Tibial nerve (tissue), 4 donors: ENCODE measurements around the gene PHACTR1. TPM values are rescaled to one million over a fixed set of nuclear protein-coding genes. Genes with fewer than 3 reads are reported as not detected.

Source experiments
- DNase-seq, 2 donors: peaks; one replicate each; pipeline ENCODE4 v3.0.0-alpha.2; 2019; ENCODE audit warnings: low spot score in 2 of 2
- H3K27ac ChIP-seq, 4 donors: fragments of 200-600 bp; sonication (generic) in 3 of 4; one replicate each; pipeline ENCODE4 v1.5.1; 2017 to 2019; ENCODE audit warnings: mild to moderate bottlenecking in 1 of 4
- H3K27me3 ChIP-seq, 2 donors: fragments of 200-600 bp; sonication (generic) in 1 of 2; one replicate each; pipeline versions ENCODE4 v1.5.1 to v1.6.0; 2017 to 2019
- H3K36me3 ChIP-seq, 3 donors: fragments of 200-600 bp; sonication (generic); one replicate each; pipeline ENCODE4 v1.5.1; 2018 to 2019
- H3K4me1 ChIP-seq, 4 donors: fragments of 200-600 bp; sonication (generic) in 3 of 4; one replicate each; pipeline ENCODE4 v1.5.1; 2017 to 2019
- H3K4me3 ChIP-seq, 4 donors: fragments of 200-600 bp; sonication (generic) in 3 of 4; one replicate each; pipeline ENCODE4 v1.5.1; 2017 to 2019; ENCODE audit warnings: mild to moderate bottlenecking in 1 of 4, moderate library complexity in 1 of 4
- H3K9me3 ChIP-seq, 4 donors: fragments of 200-600 bp; sonication (generic) in 3 of 4; one replicate each; pipeline ENCODE4 v1.5.1; 2017 to 2019
- EP300 ChIP-seq, 2 donors: sonication (generic); formaldehyde crosslinking; IDR thresholded peaks; one replicate each; pipeline ENCODE4 v1.6.1; 2017; ENCODE audit warnings: antibody characterized with exemption in 2 of 2, mild to moderate bottlenecking in 1 of 2
- POLR2A ChIP-seq, 2 donors: fragments of 450-650 bp; IDR thresholded peaks; one replicate each; pipeline ENCODE4 v1.6.1; 2017; ENCODE audit warnings: antibody characterized with exemption in 2 of 2, mild to moderate bottlenecking in 2 of 2, moderate library complexity in 2 of 2
- WGBS, 2 donors: methylation state at CpG; one replicate each; pipeline ENCODE4 v1.1.5; 2018; 5-methylcytosine and 5-hydroxymethylcytosine counted together
- total RNA-seq, 4 donors: library from RNA; depleted of rRNA; stranded (reverse); fragments of >200 nt; gene quantifications; one replicate each; pipeline ENCODE4 v1.1.0, GENCODE V29; 2016
- TF ChIP-seq, protein P1 (sequence below), 5 experiments: fragments of 200-600 bp in 3 of 5; fragments of 450-650 bp in 2 of 5; sonication (generic) in 3 of 5; IDR thresholded peaks; one replicate each; pipeline ENCODE4 v1.5.1; 2016 to 2019; ENCODE audit warnings: antibody characterized with exemption in 5 of 5, mild to moderate bottlenecking in 3 of 5, moderate library complexity in 2 of 5

Gene PHACTR1
- total RNA-seq, 4 donors from 2014 or later: 1.5 to 2.7 (median 1.6) TPM

DNA sequence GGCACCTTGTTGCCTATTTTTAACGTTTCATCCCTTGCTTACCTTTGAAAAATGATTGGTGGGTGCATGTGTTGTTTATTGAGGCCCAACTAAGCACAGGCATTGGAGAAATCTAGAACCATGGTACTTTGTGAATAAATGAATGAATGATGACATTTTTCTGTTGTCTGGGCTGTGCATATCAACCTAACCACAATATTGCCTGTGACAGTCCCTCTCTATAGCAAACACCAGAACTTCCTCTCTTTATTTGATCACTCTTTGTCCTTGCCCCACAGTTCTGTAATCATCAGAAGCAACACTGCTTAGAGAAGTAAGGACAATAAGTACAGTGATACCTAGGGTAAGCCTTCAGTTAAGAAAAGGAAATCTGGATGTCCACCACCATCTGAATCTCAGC is 536.7 kb downstream of the PHACTR1 start:
- DNase-seq: no peak
- no peaks in the 10 kb centered on the region for H3K4me1 ChIP-seq
- no peaks in the 10 kb centered on the region for H3K27me3 ChIP-seq
- no peaks in the 10 kb centered on the region for H3K36me3 ChIP-seq
- 71 to 78% methylated on average over 1 of the region's 1 CpG for WGBS, 2 donors
- H3K4me3 ChIP-seq: no peak overlapping the region
- TF ChIP-seq, protein P1, sequence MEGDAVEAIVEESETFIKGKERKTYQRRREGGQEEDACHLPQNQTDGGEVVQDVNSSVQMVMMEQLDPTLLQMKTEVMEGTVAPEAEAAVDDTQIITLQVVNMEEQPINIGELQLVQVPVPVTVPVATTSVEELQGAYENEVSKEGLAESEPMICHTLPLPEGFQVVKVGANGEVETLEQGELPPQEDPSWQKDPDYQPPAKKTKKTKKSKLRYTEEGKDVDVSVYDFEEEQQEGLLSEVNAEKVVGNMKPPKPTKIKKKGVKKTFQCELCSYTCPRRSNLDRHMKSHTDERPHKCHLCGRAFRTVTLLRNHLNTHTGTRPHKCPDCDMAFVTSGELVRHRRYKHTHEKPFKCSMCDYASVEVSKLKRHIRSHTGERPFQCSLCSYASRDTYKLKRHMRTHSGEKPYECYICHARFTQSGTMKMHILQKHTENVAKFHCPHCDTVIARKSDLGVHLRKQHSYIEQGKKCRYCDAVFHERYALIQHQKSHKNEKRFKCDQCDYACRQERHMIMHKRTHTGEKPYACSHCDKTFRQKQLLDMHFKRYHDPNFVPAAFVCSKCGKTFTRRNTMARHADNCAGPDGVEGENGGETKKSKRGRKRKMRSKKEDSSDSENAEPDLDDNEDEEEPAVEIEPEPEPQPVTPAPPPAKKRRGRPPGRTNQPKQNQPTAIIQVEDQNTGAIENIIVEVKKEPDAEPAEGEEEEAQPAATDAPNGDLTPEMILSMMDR (IDR thresholded peaks at IDR 0.05): no peak
- TF ChIP-seq EP300 (IDR thresholded peaks at IDR 0.05) (no peak), POLR2A (IDR thresholded peaks at IDR 0.05) (no peak)
- H3K9me3 ChIP-seq: peaks cover 0 to 11% (median 0%) of the 10 kb centered on the region in 4 donors
- H3K27ac ChIP-seq: no peak overlapping the region

GRCh38 chr6:13256266-13257001 is 539.9 kb downstream of the PHACTR1 start:
- H3K27me3 ChIP-seq: no peaks in the 10 kb centered on the region
- peak in 1 of 2 donors; percentile 66 for TF ChIP-seq EP300 (IDR thresholded peaks at IDR 0.05)
- TF ChIP-seq, protein P1 (IDR thresholded peaks at IDR 0.05): no peak
- peaks cover 0 to 6% (median 0%) of the 10 kb centered on the region in 4 donors for H3K4me1 ChIP-seq
- WGBS, 2 donors: 80 to 87% methylated on average over 2 of the region's 2 CpGs
- H3K9me3 ChIP-seq: peaks cover 0 to 11% (median 0%) of the 10 kb centered on the region in 4 donors
- no peaks in the 10 kb centered on the region for H3K36me3 ChIP-seq
- peak in 1 of 2 donors; percentile 11 for DNase-seq
- H3K27ac ChIP-seq: peak overlapping the region in 1 of 4 donors; percentile 34
- no peak overlapping the region for H3K4me3 ChIP-seq

DNA sequence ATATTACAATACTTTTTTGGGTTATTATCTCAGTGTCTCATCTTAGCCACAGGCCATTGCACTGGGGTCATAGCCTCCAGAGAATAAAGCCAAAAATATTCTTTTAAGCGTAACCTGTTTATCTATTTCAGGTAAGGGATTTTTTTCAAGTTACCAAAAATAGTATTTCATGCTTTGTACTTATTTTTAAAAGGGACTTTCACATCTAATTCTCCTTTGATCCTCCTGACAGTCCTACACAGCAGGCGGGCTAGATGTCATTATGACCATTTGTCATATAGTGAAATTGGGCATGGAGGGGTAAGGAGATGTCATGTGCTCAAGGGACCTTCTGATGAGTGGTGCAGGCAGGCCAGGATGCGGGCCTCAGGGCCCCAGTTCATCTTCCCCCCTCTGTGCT is 542.8 kb downstream of the PHACTR1 start:
- peaks cover 0 to 11% (median 0%) of the 10 kb centered on the region in 4 donors for H3K9me3 ChIP-seq
- no peak for DNase-seq
- TF ChIP-seq, protein P1 (IDR thresholded peaks at IDR 0.05): no peak
- TF ChIP-seq POLR2A (IDR thresholded peaks at IDR 0.05) (no peak), EP300 (IDR thresholded peaks at IDR 0.05) (no peak)
- H3K4me3 ChIP-seq: no peak overlapping the region
- peaks cover 0 to 6% (median 0%) of the 10 kb centered on the region in 4 donors for H3K4me1 ChIP-seq
- H3K27ac ChIP-seq: no peak overlapping the region
- H3K36me3 ChIP-seq: no peaks in the 10 kb centered on the region
- no peaks in the 10 kb centered on the region for H3K27me3 ChIP-seq
- 92 to 96% methylated on average over 3 of the region's 3 CpGs for WGBS, 2 donors

GRCh38 chr6:13260101-13260598 is 543.6 kb downstream of the PHACTR1 start:
- Histone ChIP-seq H3K36me3 (no peaks in the 10 kb centered on the region), H3K27me3 (no peaks in the 10 kb centered on the region), H3K9me3 (peaks cover 0 to 11% (median 0%) of the 10 kb centered on the region in 4 donors), H3K4me1 (peaks cover 0 to 6% (median 0%) of the 10 kb centered on the region in 4 donors), H3K4me3 (no peak overlapping the region), H3K27ac (no peak overlapping the region)
- TF ChIP-seq POLR2A (IDR thresholded peaks at IDR 0.05) (no peak), EP300 (IDR thresholded peaks at IDR 0.05) (no peak)
- TF ChIP-seq, protein P1 (IDR thresholded peaks at IDR 0.05): no peak
- DNase-seq: no peak
- WGBS, 2 donors: 69 to 75% methylated on average over 7 of the region's 7 CpGs

DNA sequence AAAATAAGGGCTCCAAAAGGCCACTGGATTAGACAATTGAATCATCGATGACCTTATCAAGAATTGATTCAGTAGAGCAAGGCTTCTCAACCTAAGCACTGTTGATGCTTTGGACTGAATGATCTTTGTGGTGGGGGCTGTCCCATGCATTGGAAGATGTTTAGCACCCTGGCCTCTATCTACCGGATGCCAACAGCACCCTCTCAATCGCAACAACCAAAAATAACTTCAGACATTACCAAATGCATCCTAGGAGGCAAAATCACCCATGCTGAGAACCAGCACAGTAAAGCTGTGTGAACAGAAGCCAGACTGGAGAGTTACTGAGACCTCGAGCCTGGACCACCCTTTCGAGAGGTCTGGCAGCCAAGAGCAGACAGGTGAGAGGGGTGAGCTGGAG is 544.3 kb downstream of the PHACTR1 start:
- H3K36me3 ChIP-seq: peaks cover 0 to 6% (median 0%) of the 10 kb centered on the region in 3 donors
- H3K4me1 ChIP-seq: peaks cover 0 to 6% (median 0%) of the 10 kb centered on the region in 4 donors
- no peak overlapping the region for H3K4me3 ChIP-seq
- TF ChIP-seq, protein P1 (IDR thresholded peaks at IDR 0.05): no peak
- TF ChIP-seq POLR2A (IDR thresholded peaks at IDR 0.05): no peak
- no peak for TF ChIP-seq EP300 (IDR thresholded peaks at IDR 0.05)
- no peak for DNase-seq
- H3K9me3 ChIP-seq: peaks cover 0 to 7% (median 0%) of the 10 kb centered on the region in 4 donors
- H3K27ac ChIP-seq: no peak overlapping the region
- no peaks in the 10 kb centered on the region for H3K27me3 ChIP-seq
- 89 to 90% methylated on average over 5 of the region's 5 CpGs for WGBS, 2 donors
